Liver (tissue), 9 donors: ENCODE measurements around the gene ILK. TPM values are rescaled to one million over a fixed set of nuclear protein-coding genes. Genes with fewer than 3 reads are reported as not detected.

Experiments used
- DNase-seq: peaks from one replicate; pipeline ENCODE4 v3.0.0-alpha.2; 2017; ENCODE audit warnings: low spot score
- H3K27ac ChIP-seq, 2 donors: one replicate each; pipeline ENCODE4 v1.7.0; 2013; ENCODE audit warnings: inconsistent platforms in 2 of 2, low read length in 2 of 2, control low read depth in 1 of 2, low read depth in 1 of 2, mild to moderate bottlenecking in 1 of 2
- H3K27me3 ChIP-seq, 4 donors: one replicate each; pipeline versions ENCODE4 v1.6.1 to v1.7.0; 2013; ENCODE audit warnings: low read length in 3 of 4, inconsistent platforms in 1 of 4, mild to moderate bottlenecking in 1 of 4, moderate library complexity in 1 of 4; ENCODE audit not compliant: control insufficient read depth in 4 of 4, insufficient read depth in 4 of 4
- H3K36me3 ChIP-seq, 4 donors: one replicate each; pipeline versions ENCODE4 v1.6.1 to v1.7.0; 2013; ENCODE audit warnings: low read length in 3 of 4, mild to moderate bottlenecking in 3 of 4, low read depth in 1 of 4, moderate library complexity in 1 of 4; ENCODE audit not compliant: control insufficient read depth in 4 of 4, insufficient read depth in 3 of 4
- H3K4me1 ChIP-seq, 4 donors: one replicate each; pipeline versions ENCODE4 v1.6.1 to v1.7.0; 2013; ENCODE audit warnings: low read length in 3 of 4, mild to moderate bottlenecking in 3 of 4, moderate library complexity in 1 of 4; ENCODE audit not compliant: control insufficient read depth in 4 of 4, insufficient read depth in 4 of 4
- H3K4me3 ChIP-seq, 3 donors: one replicate each; pipeline versions ENCODE4 v1.6.1 to v1.7.0; 2013; ENCODE audit warnings: low read length in 3 of 3, control low read depth in 1 of 3, low read depth in 1 of 3, mild to moderate bottlenecking in 1 of 3
- H3K9ac ChIP-seq, 2 donors: one replicate each; pipeline ENCODE4 v1.7.0; 2013; ENCODE audit warnings: low read length in 2 of 2, mild to moderate bottlenecking in 2 of 2, moderate library complexity in 2 of 2, control low read depth in 1 of 2, low read depth in 1 of 2
- H3K9me3 ChIP-seq, 4 donors: one replicate each; pipeline versions ENCODE4 v1.6.1 to v1.7.0; 2013; ENCODE audit warnings: low read length in 3 of 4; ENCODE audit not compliant: control insufficient read depth in 4 of 4
- FOXA1 ChIP-seq: IDR thresholded peaks from 2 replicates; pipeline ENCODE4 v1.6.1; 2016; ENCODE audit warnings: antibody characterized with exemption
- FOXA2 ChIP-seq: IDR thresholded peaks from 2 replicates; pipeline ENCODE4 v1.6.1; 2016; ENCODE audit warnings: antibody characterized with exemption
- GABPA ChIP-seq, 2 donors: IDR thresholded peaks in 1 of 2; conservative IDR thresholded peaks in 1 of 2; 2 replicates each; pipeline ENCODE4 v1.6.1; 2016; ENCODE audit warnings: antibody characterized with exemption in 2 of 2, mild to moderate bottlenecking in 1 of 2, moderate library complexity in 1 of 2
- HNF4A ChIP-seq, 2 donors: conservative IDR thresholded peaks; 2 replicates each; pipeline ENCODE4 v1.6.1; 2016; ENCODE audit warnings: antibody characterized with exemption in 2 of 2, mild to moderate bottlenecking in 2 of 2
- JUND ChIP-seq, 2 donors: IDR thresholded peaks; 2 replicates each; pipeline ENCODE4 v1.6.1; 2016; ENCODE audit warnings: antibody characterized with exemption in 2 of 2
- NR2F2 ChIP-seq: IDR thresholded peaks from 2 replicates; pipeline ENCODE4 v1.6.1; 2016; ENCODE audit warnings: antibody characterized with exemption
- RAD21 ChIP-seq, 2 donors: IDR thresholded peaks; 2 replicates each; pipeline ENCODE4 v1.6.1; 2016; ENCODE audit warnings: antibody characterized with exemption in 2 of 2, mild to moderate bottlenecking in 2 of 2
- REST ChIP-seq: IDR thresholded peaks from 2 replicates; pipeline ENCODE4 v1.6.1; 2016; ENCODE audit warnings: antibody characterized with exemption, mild to moderate bottlenecking
- RXRA ChIP-seq, 2 donors: IDR thresholded peaks; 2 replicates each; pipeline ENCODE4 v1.6.1; 2017 to 2018; ENCODE audit warnings: antibody characterized with exemption in 2 of 2, mild to moderate bottlenecking in 1 of 2
- SP1 ChIP-seq: IDR thresholded peaks from 2 replicates; pipeline ENCODE4 v1.6.1; 2018; ENCODE audit warnings: antibody characterized with exemption, mild to moderate bottlenecking
- TAF1 ChIP-seq: conservative IDR thresholded peaks from 2 replicates; pipeline ENCODE4 v1.6.1; 2016; ENCODE audit warnings: antibody characterized with exemption, mild to moderate bottlenecking
- YY1 ChIP-seq: IDR thresholded peaks from 2 replicates; pipeline ENCODE4 v1.6.1; 2016; ENCODE audit warnings: antibody characterized with exemption, mild to moderate bottlenecking
- ZBTB33 ChIP-seq: IDR thresholded peaks from 2 replicates; pipeline ENCODE4 v1.6.1; 2016; ENCODE audit warnings: antibody characterized with exemption
- WGBS: extraction: QIAGEN DNeasy Blood & Tissue Kit; methylation state at CpG from one replicate; pipeline ENCODE4 v1.1.7; 2013; 5-methylcytosine and 5-hydroxymethylcytosine counted together
- polyA plus RNA-seq, 2 donors: library from polyadenylated mRNA; stranded (reverse) in 1 of 2; unstranded in 1 of 2; fragments of 200-250 nt in 1 of 2; fragments of >200 nt in 1 of 2; fragmentation: Nextera tagmentation in 1 of 2; extraction: Ambion mirVana in 1 of 2; gene quantifications; one replicate each; pipeline versions ENCODE4 v1.2.1 to v1.2.3, GENCODE V29; 2013 to 2015
- total RNA-seq, 2 donors: library from RNA; depleted of rRNA; stranded (reverse); fragments of >200 nt; gene quantifications; one replicate each; pipeline ENCODE4 v1.2.3, GENCODE V29; 2014
- TF ChIP-seq, protein P1 (sequence below): fragments of 150-350 bp; IDR thresholded peaks from 2 replicates; pipeline ENCODE4 v1.5.1; 2017; ENCODE audit warnings: improper control_type of control experiment, low read depth, low read length; ENCODE audit not compliant: missing input control
- TF ChIP-seq, protein P2 (sequence below): IDR thresholded peaks from 2 replicates; pipeline ENCODE4 v1.6.1; 2016; ENCODE audit warnings: antibody characterized with exemption
- donor health status: healthy.
- donor health status: healthy.
- donor health status: healthy.
- donor health status: healthy.
- donor health status: healthy.

ILK gene
- total and polyA plus RNA-seq, 4 donors: 29.6 to 69.1 (median 48.2) TPM

DNA sequence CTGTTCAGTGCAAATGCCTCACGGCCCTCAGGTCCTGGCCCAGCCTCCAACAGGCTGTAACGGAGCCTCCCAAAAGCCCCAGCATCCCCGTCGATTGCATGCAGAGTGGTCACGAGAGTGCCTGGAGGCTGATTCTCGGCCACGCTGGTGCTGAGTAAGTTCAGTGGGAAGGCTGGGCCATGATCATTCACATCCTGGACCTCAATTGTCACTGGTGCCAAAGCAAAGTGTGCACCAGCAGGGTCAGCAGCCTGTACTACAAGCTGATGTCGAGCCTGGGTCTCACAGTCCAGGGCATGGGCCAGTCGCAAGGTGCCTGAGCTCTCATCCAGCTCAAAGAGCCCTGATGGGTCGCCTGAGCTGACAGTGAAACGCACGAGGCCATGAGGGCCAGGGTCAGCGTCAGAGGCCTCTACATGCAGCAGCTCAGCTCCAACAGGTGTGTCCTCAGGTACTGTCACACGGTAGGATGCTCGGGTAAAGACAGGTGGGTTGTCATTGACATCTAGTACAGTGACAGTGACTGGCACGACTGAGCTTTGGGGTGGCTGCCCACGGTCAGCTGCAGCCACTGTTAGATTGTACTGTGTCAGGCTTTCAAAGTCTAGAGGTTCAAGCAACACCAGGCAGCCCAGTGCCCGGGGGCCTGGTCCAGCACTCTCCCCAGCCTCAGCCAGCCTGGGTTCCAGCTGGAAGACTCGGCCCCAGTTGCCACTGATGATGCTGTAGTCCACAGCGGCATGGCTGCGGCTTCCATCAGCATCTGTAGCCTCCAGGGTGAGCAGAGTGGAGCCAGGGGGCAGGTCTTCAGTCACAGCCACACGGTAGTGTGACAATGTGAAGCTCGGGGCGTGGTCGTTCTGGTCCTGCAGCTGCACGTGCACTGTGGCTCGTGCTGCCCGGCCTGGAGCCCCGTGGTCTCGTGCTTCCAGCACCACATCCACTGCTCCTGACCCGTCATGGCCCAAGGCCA lies 20.1 kb downstream of the ILK start:
- Histone ChIP-seq H3K27me3 (no peaks in the 10 kb centered on the region), H3K27ac (no peak overlapping the region), H3K36me3 (no peaks in the 10 kb centered on the region), H3K9me3 (no peaks in the 10 kb centered on the region), H3K4me3 (no peak overlapping the region), H3K4me1 (peaks cover 0 to 8% (median 4%) of the 10 kb centered on the region in 4 donors), H3K9ac (no peak overlapping the region)
- DNase-seq: no peak
- TF ChIP-seq GABPA (IDR thresholded peaks at IDR 0.05 in 1 of 2, conservative IDR thresholded peaks at IDR 0.05 in 1 of 2): no peak
- TF ChIP-seq REST: no peak
- TF ChIP-seq, protein P1, sequence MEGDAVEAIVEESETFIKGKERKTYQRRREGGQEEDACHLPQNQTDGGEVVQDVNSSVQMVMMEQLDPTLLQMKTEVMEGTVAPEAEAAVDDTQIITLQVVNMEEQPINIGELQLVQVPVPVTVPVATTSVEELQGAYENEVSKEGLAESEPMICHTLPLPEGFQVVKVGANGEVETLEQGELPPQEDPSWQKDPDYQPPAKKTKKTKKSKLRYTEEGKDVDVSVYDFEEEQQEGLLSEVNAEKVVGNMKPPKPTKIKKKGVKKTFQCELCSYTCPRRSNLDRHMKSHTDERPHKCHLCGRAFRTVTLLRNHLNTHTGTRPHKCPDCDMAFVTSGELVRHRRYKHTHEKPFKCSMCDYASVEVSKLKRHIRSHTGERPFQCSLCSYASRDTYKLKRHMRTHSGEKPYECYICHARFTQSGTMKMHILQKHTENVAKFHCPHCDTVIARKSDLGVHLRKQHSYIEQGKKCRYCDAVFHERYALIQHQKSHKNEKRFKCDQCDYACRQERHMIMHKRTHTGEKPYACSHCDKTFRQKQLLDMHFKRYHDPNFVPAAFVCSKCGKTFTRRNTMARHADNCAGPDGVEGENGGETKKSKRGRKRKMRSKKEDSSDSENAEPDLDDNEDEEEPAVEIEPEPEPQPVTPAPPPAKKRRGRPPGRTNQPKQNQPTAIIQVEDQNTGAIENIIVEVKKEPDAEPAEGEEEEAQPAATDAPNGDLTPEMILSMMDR: no peak
- WGBS: 90% methylated on average over 31 of the region's 31 CpGs

DNA sequence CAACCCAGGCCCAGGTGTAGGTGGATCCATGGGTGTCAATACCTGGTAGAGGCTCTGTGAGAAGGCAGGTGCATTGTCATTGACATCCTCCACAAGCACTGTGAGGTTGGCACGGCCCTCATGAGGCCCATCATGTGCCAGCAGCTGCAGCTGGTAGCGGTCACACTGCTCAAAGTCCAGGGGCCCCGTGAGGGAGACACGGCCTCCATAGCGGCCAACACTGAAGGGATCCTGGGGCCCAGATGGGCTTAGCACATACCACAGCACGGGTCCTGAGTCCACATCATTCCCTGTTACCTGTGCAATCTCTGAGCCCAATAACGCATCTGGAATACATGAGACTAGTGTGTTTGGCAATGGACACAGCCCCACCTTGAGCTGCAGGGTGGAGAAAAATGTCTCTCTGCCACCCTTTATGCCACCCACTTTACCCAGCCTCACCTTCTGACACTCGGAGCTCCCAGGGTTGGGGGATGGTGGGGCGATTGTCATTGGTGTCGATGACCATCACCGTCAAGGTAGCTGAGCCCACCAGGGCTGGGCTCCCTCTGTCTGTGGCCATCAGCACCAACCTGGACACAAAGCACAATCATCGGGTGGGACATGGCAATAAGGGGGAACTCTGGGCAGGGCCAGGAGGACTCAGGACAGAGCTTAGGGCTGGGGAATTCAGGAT lies 21.7 kb downstream of the ILK start:
- Histone ChIP-seq H3K4me1 (peaks cover 0 to 4% (median 1%) of the 10 kb centered on the region in 4 donors), H3K27ac (no peak overlapping the region), H3K9ac (no peak overlapping the region), H3K9me3 (no peaks in the 10 kb centered on the region), H3K27me3 (no peaks in the 10 kb centered on the region), H3K4me3 (no peak overlapping the region), H3K36me3 (no peaks in the 10 kb centered on the region)
- 85% methylated on average over 12 of the region's 12 CpGs for WGBS
- DNase-seq: no peak
- TF ChIP-seq RXRA (IDR thresholded peaks at IDR 0.05) (no peak), FOXA2 (no peak), TAF1 (no peak), REST (no peak), SP1 (no peak), HNF4A (conservative IDR thresholded peaks at IDR 0.05) (no peak), JUND (IDR thresholded peaks at IDR 0.05) (no peak), YY1 (no peak), NR2F2 (no peak), ZBTB33 (no peak), RAD21 (IDR thresholded peaks at IDR 0.05) (no peak), GABPA (IDR thresholded peaks at IDR 0.05 in 1 of 2, conservative IDR thresholded peaks at IDR 0.05 in 1 of 2) (no peak), FOXA1 (no peak)
- TF ChIP-seq, protein P2, sequence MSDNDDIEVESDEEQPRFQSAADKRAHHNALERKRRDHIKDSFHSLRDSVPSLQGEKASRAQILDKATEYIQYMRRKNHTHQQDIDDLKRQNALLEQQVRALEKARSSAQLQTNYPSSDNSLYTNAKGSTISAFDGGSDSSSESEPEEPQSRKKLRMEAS: no peak
- TF ChIP-seq, protein P1: no peak
